SU-DHL-6 (cell line): Measurements from ENCODE around the gene PRDM16.

Experiments
- H2AFZ ChIP-seq: fragments of 200-600 bp; sonication (generic); 2 replicates; pipeline ENCODE4 v1.6.1; 2014; ENCODE audit warnings: low read depth, mild to moderate bottlenecking, moderate library complexity, mixed read lengths, antibody characterized with exemption, low read length; ENCODE audit not compliant: severe bottlenecking
- H3F3A ChIP-seq: fragments of 200-600 bp; shearing (Covaris generic); 2 replicates; pipeline ENCODE4 v1.6.0; 2016; ENCODE audit warnings: antibody characterized with exemption, mild to moderate bottlenecking; ENCODE audit not compliant: insufficient read depth
- H3K27ac ChIP-seq: fragments of 200-600 bp; sonication (generic); 2 replicates; pipeline ENCODE4 v1.5.1; 2016; ENCODE audit warnings: low read depth, mild to moderate bottlenecking, low read length, moderate library complexity, mixed read lengths
- H3K27me3 ChIP-seq: fragments of 200-600 bp; sonication (generic), shearing (Covaris generic); 2 replicates; pipeline ENCODE4 v1.6.0; 2014; ENCODE audit warnings: mild to moderate bottlenecking, low read length
- H3K36me3 ChIP-seq: fragments of 200-600 bp; sonication (generic); 2 replicates; pipeline ENCODE4 v1.6.1; 2014; ENCODE audit warnings: mild to moderate bottlenecking, low read length, mixed read lengths
- H3K4me2 ChIP-seq: fragments of 300-600, 200-600 bp; shearing (Covaris generic), sonication (generic); 2 replicates; pipeline ENCODE4 v1.6.0; 2014; ENCODE audit warnings: low read length, low read depth, mild to moderate bottlenecking; ENCODE audit not compliant: poor library complexity, severe bottlenecking
- H3K4me3 ChIP-seq: fragments of 200-600 bp; sonication (generic); 2 replicates; pipeline ENCODE4 v1.5.1; 2014; ENCODE audit warnings: antibody characterized with exemption, low read length, mild to moderate bottlenecking, mixed read lengths; ENCODE audit not compliant: insufficient read depth, poor library complexity, severe bottlenecking
- H3K79me2 ChIP-seq: fragments of 200-600 bp; sonication (generic); 2 replicates; pipeline ENCODE4 v1.6.1; 2014; ENCODE audit warnings: mild to moderate bottlenecking, low read length, moderate library complexity; ENCODE audit not compliant: insufficient read depth
- H3K9ac ChIP-seq: fragments of 200-600 bp; sonication (generic); 2 replicates; pipeline ENCODE4 v1.7.0; 2014; ENCODE audit warnings: mild to moderate bottlenecking, low read length
- H3K9me2 ChIP-seq: fragments of 200-600 bp; sonication (generic); replicated peaks from 2 replicates; pipeline ENCODE4 v1.6.1; 2014; ENCODE audit warnings: low read length; ENCODE audit not compliant: insufficient read depth
- H3K9me3 ChIP-seq: fragments of 200-600 bp; sonication (generic); 2 replicates; pipeline ENCODE4 v1.6.1; 2014; ENCODE audit warnings: low read length, mixed read lengths; ENCODE audit not compliant: insufficient read depth
- H4K20me1 ChIP-seq: fragments of 200-600 bp; sonication (generic); 2 replicates; pipeline ENCODE4 v1.6.1; 2014; ENCODE audit warnings: low read depth, mild to moderate bottlenecking, antibody characterized with exemption, low read length, moderate library complexity, mixed read lengths
- EZH2phosphoT487 ChIP-seq: fragments of 200-600 bp; sonication (generic), shearing (Covaris generic); conservative IDR thresholded peaks from 2 replicates; pipeline ENCODE4 v1.6.1; 2018; ENCODE audit warnings: mild to moderate bottlenecking, antibody characterized with exemption, low read length, moderate library complexity, mixed read lengths
- TF ChIP-seq, protein P1 (sequence below): fragments of 200-600 bp; sonication (generic); IDR thresholded peaks from one replicate; pipeline ENCODE4 v1.5.1; 2017; ENCODE audit warnings: antibody characterized with exemption, mild to moderate bottlenecking, low read length, moderate library complexity; ENCODE audit not compliant: insufficient read depth, poor library complexity, severe bottlenecking

Gene PRDM16

DNA sequence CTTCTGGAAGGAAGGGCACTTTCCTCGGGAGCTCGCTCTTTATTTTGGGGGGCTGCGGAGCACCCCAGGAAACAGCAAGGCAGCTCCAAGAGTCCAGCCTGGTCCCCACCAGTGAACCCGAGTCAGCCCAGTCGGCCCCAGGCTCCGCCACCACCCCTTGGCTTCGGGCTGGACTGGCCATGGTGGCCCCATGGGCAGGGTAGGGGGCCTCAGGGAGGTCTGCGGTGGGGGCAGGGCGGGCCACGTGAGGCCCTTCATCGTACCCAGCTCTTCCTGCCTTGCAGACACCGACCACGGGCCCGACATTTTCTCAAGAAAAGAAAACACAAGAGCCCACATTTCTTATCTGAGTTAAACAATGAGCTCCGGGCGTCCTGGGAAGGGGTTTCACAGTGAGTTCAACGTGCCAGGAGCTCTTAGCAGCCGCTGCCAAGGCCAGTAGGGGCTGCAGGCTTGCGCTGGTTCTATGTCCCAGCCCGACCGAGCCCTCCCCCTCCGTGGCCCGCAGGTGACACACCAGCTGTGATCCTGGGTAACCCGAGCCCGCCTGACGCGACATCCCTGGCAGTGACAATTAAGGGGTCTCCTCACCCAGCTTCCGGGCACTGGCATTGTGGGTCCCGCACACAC lies 66.2 kb downstream of the PRDM16 start:
- no peaks in the 10 kb centered on the region for H3K9me2 ChIP-seq
- H4K20me1 ChIP-seq: no peaks in the 10 kb centered on the region
- no peak for TF ChIP-seq EZH2phosphoT487
- TF ChIP-seq, protein P1, sequence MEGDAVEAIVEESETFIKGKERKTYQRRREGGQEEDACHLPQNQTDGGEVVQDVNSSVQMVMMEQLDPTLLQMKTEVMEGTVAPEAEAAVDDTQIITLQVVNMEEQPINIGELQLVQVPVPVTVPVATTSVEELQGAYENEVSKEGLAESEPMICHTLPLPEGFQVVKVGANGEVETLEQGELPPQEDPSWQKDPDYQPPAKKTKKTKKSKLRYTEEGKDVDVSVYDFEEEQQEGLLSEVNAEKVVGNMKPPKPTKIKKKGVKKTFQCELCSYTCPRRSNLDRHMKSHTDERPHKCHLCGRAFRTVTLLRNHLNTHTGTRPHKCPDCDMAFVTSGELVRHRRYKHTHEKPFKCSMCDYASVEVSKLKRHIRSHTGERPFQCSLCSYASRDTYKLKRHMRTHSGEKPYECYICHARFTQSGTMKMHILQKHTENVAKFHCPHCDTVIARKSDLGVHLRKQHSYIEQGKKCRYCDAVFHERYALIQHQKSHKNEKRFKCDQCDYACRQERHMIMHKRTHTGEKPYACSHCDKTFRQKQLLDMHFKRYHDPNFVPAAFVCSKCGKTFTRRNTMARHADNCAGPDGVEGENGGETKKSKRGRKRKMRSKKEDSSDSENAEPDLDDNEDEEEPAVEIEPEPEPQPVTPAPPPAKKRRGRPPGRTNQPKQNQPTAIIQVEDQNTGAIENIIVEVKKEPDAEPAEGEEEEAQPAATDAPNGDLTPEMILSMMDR: no peak
- H2AFZ ChIP-seq: no peak overlapping the region
- no peaks in the 10 kb centered on the region for H3K27me3 ChIP-seq
- no peak overlapping the region for H3K9ac ChIP-seq
- H3K9me3 ChIP-seq: no peaks in the 10 kb centered on the region
- H3K4me2 ChIP-seq: no peak overlapping the region
- H3K27ac ChIP-seq: no peak overlapping the region
- no peak overlapping the region for H3K4me3 ChIP-seq
- no peaks in the 10 kb centered on the region for H3F3A ChIP-seq
- no peaks in the 10 kb centered on the region for H3K36me3 ChIP-seq
- H3K79me2 ChIP-seq: no peaks in the 10 kb centered on the region

DNA sequence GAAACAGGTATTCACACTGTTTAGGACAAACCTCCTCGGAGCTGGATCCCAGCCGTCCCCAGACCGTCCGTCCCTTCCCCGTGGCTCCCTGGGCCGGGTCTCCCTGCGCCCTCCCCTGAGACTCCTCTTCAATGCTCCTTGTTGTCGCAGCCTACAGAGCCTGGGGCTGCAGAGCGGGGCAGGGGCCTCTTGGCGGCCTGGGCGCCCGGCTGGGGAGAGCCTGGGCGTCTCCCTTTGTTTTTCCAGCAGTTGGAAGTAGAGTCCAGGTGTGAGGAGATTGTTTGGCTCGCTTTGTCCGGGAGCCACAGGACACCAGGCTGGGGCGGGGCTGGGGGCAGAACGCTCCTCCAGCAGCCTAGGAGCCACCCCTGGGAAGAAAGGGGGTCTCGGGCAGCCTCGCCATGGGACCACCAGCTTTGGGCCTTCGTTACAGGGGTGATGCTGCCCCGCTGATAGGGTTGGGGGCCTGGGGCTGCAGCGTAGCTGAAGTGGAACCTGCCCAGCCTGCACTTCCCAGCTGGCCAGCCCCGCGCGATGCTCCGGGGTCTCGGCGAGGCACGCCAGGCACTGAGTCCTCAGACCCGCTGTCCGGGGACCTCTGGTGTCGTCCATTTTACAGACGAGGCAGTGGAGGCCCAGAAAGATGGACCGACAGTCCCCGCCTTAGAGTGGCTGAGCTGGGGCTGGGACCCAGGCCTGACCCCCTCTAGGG lies 66.9 kb downstream of the PRDM16 start:
- H3F3A ChIP-seq: no peaks in the 10 kb centered on the region
- no peaks in the 10 kb centered on the region for H3K79me2 ChIP-seq
- no peaks in the 10 kb centered on the region for H3K9me2 ChIP-seq
- H3K4me2 ChIP-seq: no peak overlapping the region
- H3K9me3 ChIP-seq: no peaks in the 10 kb centered on the region
- H3K27me3 ChIP-seq: no peaks in the 10 kb centered on the region
- no peak overlapping the region for H2AFZ ChIP-seq
- H3K36me3 ChIP-seq: no peaks in the 10 kb centered on the region
- TF ChIP-seq, protein P1: no peak
- no peak for TF ChIP-seq EZH2phosphoT487
- H3K9ac ChIP-seq: no peak overlapping the region
- H3K4me3 ChIP-seq: no peak overlapping the region
- no peak overlapping the region for H3K27ac ChIP-seq
- H4K20me1 ChIP-seq: no peaks in the 10 kb centered on the region

DNA sequence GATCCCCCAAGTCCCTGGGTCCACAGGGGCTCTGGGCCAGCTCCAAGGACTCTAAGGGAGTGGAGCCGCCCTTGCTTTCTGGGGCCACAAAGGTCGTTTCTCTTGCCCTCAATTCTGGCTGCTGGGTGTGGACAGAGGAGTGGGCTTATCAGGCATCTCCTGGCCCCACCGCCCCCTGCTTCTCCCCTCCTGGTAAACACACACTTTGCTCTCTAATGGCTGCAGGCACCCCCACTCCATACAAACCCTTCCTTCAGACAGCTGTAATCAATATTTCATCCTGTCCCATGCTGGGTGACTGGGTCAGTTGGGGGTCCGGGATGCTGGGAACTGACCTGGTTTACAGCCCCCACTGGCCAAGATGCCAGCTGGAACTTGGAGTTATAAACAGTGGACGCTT lies 67.5 kb downstream of the PRDM16 start:
- H3K4me3 ChIP-seq: no peak overlapping the region
- no peaks in the 10 kb centered on the region for H3F3A ChIP-seq
- H2AFZ ChIP-seq: no peak overlapping the region
- no peaks in the 10 kb centered on the region for H3K9me2 ChIP-seq
- no peak for TF ChIP-seq EZH2phosphoT487
- TF ChIP-seq, protein P1: no peak
- H3K79me2 ChIP-seq: no peaks in the 10 kb centered on the region
- no peak overlapping the region for H3K9ac ChIP-seq
- no peaks in the 10 kb centered on the region for H3K27me3 ChIP-seq
- no peaks in the 10 kb centered on the region for H3K36me3 ChIP-seq
- H4K20me1 ChIP-seq: no peaks in the 10 kb centered on the region
- no peak overlapping the region for H3K4me2 ChIP-seq
- H3K9me3 ChIP-seq: no peaks in the 10 kb centered on the region
- no peak overlapping the region for H3K27ac ChIP-seq
